Naive thymus-derived CD4-positive, alpha-beta T cell (primary cell): Measurements from ENCODE around the gene GSG1L. TPM values are rescaled to one million over a fixed set of nuclear protein-coding genes. Genes with fewer than 3 reads are reported as not detected.
"Not testable (repeated sequence)": the region's sequence is repeated elsewhere in the genome, so short reads cannot be mapped to it uniquely, and the experiment has no call there.

ENCODE experiments used
- ATAC-seq: fragments of 150-1000 bp; cut with Tn5 transposase; 2 replicates; pipeline ENCODE4 v1.10.0; 2021; ENCODE audit warnings: mild to moderate bottlenecking, moderate library complexity
- CTCF ChIA-PET: fragments of 350-600 bp; sonication (Branson Sonifier 250); formaldehyde crosslinking; loops from one replicate; lab custom pipeline; 2021; ENCODE audit warnings: antibody characterized with exemption; lab: Charles Lee
- POLR2A ChIA-PET: fragments of 350-600 bp; sonication (Branson Sonifier 250); formaldehyde crosslinking; loops from one replicate; lab custom pipeline; 2021; ENCODE audit warnings: antibody characterized with exemption, inconsistent platforms; lab: Charles Lee
- DNase-seq, 9 donors: peaks; one replicate each; pipeline versions ENCODE4 v3.0.0 to v3.0.0-alpha.2; 2020 to 2022; ENCODE audit warnings: mixed read lengths in 1 of 9
- H3K27ac ChIP-seq: one replicate; pipeline ENCODE4 v1.7.0; 2013; ENCODE audit warnings: mild to moderate bottlenecking, low read depth, low read length, moderate library complexity
- H3K27me3 ChIP-seq, 2 donors: one replicate each; pipeline ENCODE4 v1.7.0; 2013; ENCODE audit warnings: low read length in 2 of 2, mild to moderate bottlenecking in 2 of 2, moderate library complexity in 2 of 2; ENCODE audit not compliant: control insufficient read depth in 2 of 2, insufficient read depth in 2 of 2
- H3K36me3 ChIP-seq, 3 experiments: 1 replicate in 2 of 3; 2 replicates in 1 of 3; pipeline ENCODE4 v1.7.0; 2013; ENCODE audit warnings: low read length in 3 of 3, mild to moderate bottlenecking in 3 of 3, moderate library complexity in 1 of 3; ENCODE audit not compliant: insufficient read depth in 3 of 3, control insufficient read depth in 2 of 3
- H3K4me1 ChIP-seq, 2 donors: one replicate each; pipeline ENCODE4 v1.7.0; 2013; ENCODE audit warnings: low read length in 2 of 2, mild to moderate bottlenecking in 2 of 2, moderate library complexity in 1 of 2; ENCODE audit not compliant: control insufficient read depth in 2 of 2, insufficient read depth in 2 of 2
- H3K4me3 ChIP-seq: 2 replicates; pipeline ENCODE4 v1.7.0; 2013; ENCODE audit warnings: mild to moderate bottlenecking, low read length
- H3K9me3 ChIP-seq, 3 experiments: 1 replicate in 2 of 3; 2 replicates in 1 of 3; pipeline ENCODE4 v1.7.0; 2013; ENCODE audit warnings: low read length in 3 of 3; ENCODE audit not compliant: control insufficient read depth in 2 of 3
- H3K27ac Mint-ChIP-seq, 9 donors: one replicate each; pipeline ENCODE4 v1.8.0; 2020 to 2022; ENCODE audit warnings: mixed read lengths in 9 of 9, mild to moderate bottlenecking in 8 of 9, moderate library complexity in 5 of 9, inconsistent platforms in 2 of 9
- H3K27me3 Mint-ChIP-seq, 5 donors: one replicate each; pipeline ENCODE4 v1.8.0; 2021 to 2022; ENCODE audit warnings: mixed read lengths in 5 of 5, mild to moderate bottlenecking in 1 of 5
- H3K36me3 Mint-ChIP-seq, 5 donors: one replicate each; pipeline ENCODE4 v1.8.0; 2020 to 2022; ENCODE audit warnings: mixed read lengths in 5 of 5, mild to moderate bottlenecking in 3 of 5, inconsistent platforms in 1 of 5
- H3K4me1 Mint-ChIP-seq, 7 donors: one replicate each; pipeline ENCODE4 v1.8.0; 2020 to 2022; ENCODE audit warnings: mixed read lengths in 7 of 7, mild to moderate bottlenecking in 3 of 7, inconsistent platforms in 1 of 7
- H3K4me3 Mint-ChIP-seq, 10 donors: one replicate each; pipeline ENCODE4 v1.8.0; 2020 to 2022; ENCODE audit warnings: mild to moderate bottlenecking in 10 of 10, mixed read lengths in 10 of 10, moderate library complexity in 6 of 10, inconsistent platforms in 2 of 10
- H3K9me3 Mint-ChIP-seq, 11 donors: one replicate each; pipeline ENCODE4 v1.8.0; 2020 to 2022; ENCODE audit warnings: mixed read lengths in 11 of 11, mild to moderate bottlenecking in 4 of 11, inconsistent platforms in 1 of 11, moderate library complexity in 1 of 11
- intact Hi-C, 2 donors: fragments of 100-400 bp; cut with micrococcal nuclease; formaldehyde crosslinking; loops; one replicate each; pipeline ENCODE4 v1.15.1; 2023
- polyA plus RNA-seq, 2 donors: library from polyadenylated mRNA; unstranded; fragments of 300-500 nt; fragmentation: Illumina TruSeq; gene quantifications; one replicate each; pipeline ENCODE4 v1.2.3, GENCODE V29; 2021
- total RNA-seq, 6 experiments: library from RNA in 5 of 6; stranded (reverse) in 5 of 6; gene quantifications; 1 replicate in 5 of 6; 2 replicates in 1 of 6; pipeline ENCODE4 v1.2.3 and lab custom pipeline; 2021 to 2026

The GSG1L gene
- total and polyA plus RNA-seq, 7 experiments from 2014 or later = 0.10 TPM; not detected in 6

DNA sequence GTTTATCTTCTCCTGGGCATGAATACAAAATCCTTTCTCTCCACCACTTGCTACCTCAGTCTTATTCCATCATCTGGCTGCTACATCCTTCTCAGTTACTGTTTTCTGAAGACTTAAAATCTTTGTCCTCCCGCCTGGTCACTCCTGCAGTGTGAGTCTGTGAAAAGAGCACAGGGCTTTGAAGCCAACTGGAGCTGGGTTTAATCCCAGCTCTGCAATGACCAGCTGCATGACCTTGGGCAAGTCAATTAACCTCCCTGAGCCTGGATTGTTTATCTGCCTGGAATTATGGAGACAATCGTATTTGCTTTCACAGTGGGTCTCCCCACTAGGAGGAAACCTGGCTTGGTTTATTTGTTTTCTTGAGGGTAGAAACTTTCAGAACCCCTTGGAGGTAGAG, 183.2 kb downstream of the GSG1L start:
- H3K36me3 Mint-ChIP-seq = peaks cover 0 to 15% (median 6%) of the 10 kb centered on the region in 5 donors
- peaks cover 0 to 14% (median 0%) of the 10 kb centered on the region in 3 experiments for H3K9me3 ChIP-seq
- peaks cover 0 to 48% (median 33%) of the 10 kb centered on the region in 5 donors for H3K27me3 Mint-ChIP-seq
- H3K27ac Mint-ChIP-seq = no peak overlapping the region
- H3K4me3 Mint-ChIP-seq = no peak overlapping the region
- H3K4me1 ChIP-seq = no peaks in the 10 kb centered on the region
- H3K4me1 Mint-ChIP-seq = no peaks in the 10 kb centered on the region
- DNase-seq (no peak), ATAC-seq (no peak)
- intact Hi-C loops = no loop called here
- no peak overlapping the region for H3K4me3 ChIP-seq
- no peaks in the 10 kb centered on the region for H3K36me3 ChIP-seq
- POLR2A ChIA-PET = no interaction called here
- H3K27me3 ChIP-seq = no peaks in the 10 kb centered on the region
- H3K9me3 Mint-ChIP-seq = peaks cover 7 to 56% (median 23%) of the 10 kb centered on the region in 11 donors
- no peak overlapping the region for H3K27ac ChIP-seq
- CTCF ChIA-PET = no interaction called here

GRCh38 chr16:27879601-27880247, 183.8 kb downstream of the GSG1L start:
- Histone ChIP-seq H3K27ac (no peak overlapping the region), H3K9me3 (peaks cover 0 to 20% (median 0%) of the 10 kb centered on the region in 3 experiments), H3K4me3 (no peak overlapping the region), H3K36me3 (no peaks in the 10 kb centered on the region), H3K27me3 (no peaks in the 10 kb centered on the region), H3K4me1 (no peaks in the 10 kb centered on the region)
- POLR2A ChIA-PET = no interaction called here
- H3K9me3 Mint-ChIP-seq = peaks cover 8 to 61% (median 27%) of the 10 kb centered on the region in 11 donors
- CTCF ChIA-PET = no interaction called here
- H3K27me3 Mint-ChIP-seq = peaks cover 0 to 44% (median 38%) of the 10 kb centered on the region in 5 donors
- no peak overlapping the region for H3K4me3 Mint-ChIP-seq
- DNase-seq = no peak
- no peak overlapping the region for H3K27ac Mint-ChIP-seq
- no peaks in the 10 kb centered on the region for H3K4me1 Mint-ChIP-seq
- H3K36me3 Mint-ChIP-seq = peaks cover 0 to 15% (median 7%) of the 10 kb centered on the region in 5 donors
- intact Hi-C loops = no loop called here
- ATAC-seq = no peak

DNA sequence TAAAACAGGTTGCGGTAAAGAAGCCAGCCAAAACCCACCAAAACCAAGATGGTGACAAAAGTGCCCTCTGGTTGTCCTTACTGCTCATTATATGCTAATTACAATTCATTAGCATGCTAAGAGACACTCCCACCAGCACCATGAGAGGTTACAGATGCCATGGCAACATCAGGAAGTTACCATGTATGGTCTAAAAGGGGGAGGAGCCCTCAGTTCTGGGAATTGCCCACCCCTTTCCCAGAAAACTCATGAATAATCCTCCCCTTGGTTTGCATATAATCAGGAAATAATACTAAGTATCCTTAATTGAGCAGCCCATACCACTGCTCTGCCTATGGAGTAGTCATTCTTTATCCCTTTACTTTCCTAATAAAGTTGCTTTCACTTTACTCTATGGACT, 190.9 kb downstream of the GSG1L start:
- Mint-ChIP-seq H3K27me3 (peaks cover 0 to 17% (median 9%) of the 10 kb centered on the region in 5 donors), H3K36me3 (peaks cover 0 to 22% (median 2%) of the 10 kb centered on the region in 5 donors), H3K9me3 (peaks cover 0 to 53% (median 24%) of the 10 kb centered on the region in 11 donors)
- peaks cover 0 to 31% (median 0%) of the 10 kb centered on the region in 3 experiments for H3K9me3 ChIP-seq
- intact Hi-C loops, CTCF ChIA-PET, H3K27ac ChIP-seq, H3K4me1 Mint-ChIP-seq, DNase-seq, POLR2A ChIA-PET, H3K4me3 Mint-ChIP-seq, H3K4me1 ChIP-seq, H3K36me3 ChIP-seq, H3K27me3 ChIP-seq, H3K4me3 ChIP-seq, ATAC-seq, H3K27ac Mint-ChIP-seq: not testable (repeated sequence)

DNA sequence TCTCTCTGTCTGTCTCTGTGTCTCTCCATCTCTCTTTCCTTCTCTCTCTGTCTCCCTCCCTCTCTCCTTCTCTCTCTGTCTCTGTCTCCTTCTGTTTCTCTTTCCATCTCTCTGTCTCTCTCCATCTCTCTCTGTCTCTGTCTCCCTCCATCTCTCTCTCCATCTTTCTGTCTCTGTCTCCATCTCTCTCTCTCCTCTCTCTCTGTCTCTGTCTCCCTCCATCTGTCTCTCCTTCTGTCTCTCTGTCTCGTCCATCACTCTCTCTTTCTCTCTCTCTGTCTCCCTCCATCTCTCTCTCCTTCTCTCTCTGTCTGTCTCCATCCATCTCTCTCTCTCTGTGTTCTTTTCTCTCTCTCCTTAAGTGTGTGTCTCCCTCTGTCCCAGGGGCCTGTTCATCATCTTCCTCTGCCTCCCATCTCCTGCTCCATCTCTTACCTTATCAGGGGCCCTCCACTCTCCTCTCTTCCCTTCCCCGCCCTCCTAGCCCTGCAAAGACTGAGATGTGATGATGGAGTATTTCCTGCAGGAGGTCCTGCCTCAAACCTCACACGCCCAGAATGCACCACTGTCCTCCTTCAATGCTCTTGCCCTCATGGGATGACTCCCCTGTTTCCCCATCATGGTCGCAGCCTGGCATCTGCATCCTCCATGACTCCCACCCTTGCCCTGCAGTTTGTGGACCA, 193.3 kb downstream of the GSG1L start:
- Mint-ChIP-seq H3K27me3 (peaks cover 0 to 9% (median 7%) of the 10 kb centered on the region in 5 donors), H3K36me3 (peaks cover 0 to 17% (median 2%) of the 10 kb centered on the region in 5 donors), H3K4me3 (no peak overlapping the region), H3K9me3 (peaks cover 5 to 51% (median 23%) of the 10 kb centered on the region in 11 donors), H3K27ac (no peak overlapping the region), H3K4me1 (peaks cover 0 to 8% (median 5%) of the 10 kb centered on the region in 7 donors)
- no peaks in the 10 kb centered on the region for H3K27me3 ChIP-seq
- DNase-seq (no peak), ATAC-seq (no peak)
- ChIA-PET POLR2A (no interaction called here), CTCF (no interaction called here)
- no peaks in the 10 kb centered on the region for H3K36me3 ChIP-seq
- no peak overlapping the region for H3K27ac ChIP-seq
- no peak overlapping the region for H3K4me3 ChIP-seq
- peaks cover 0 to 29% (median 0%) of the 10 kb centered on the region in 3 experiments for H3K9me3 ChIP-seq
- no peaks in the 10 kb centered on the region for H3K4me1 ChIP-seq
- intact Hi-C loops = no loop called here

DNA sequence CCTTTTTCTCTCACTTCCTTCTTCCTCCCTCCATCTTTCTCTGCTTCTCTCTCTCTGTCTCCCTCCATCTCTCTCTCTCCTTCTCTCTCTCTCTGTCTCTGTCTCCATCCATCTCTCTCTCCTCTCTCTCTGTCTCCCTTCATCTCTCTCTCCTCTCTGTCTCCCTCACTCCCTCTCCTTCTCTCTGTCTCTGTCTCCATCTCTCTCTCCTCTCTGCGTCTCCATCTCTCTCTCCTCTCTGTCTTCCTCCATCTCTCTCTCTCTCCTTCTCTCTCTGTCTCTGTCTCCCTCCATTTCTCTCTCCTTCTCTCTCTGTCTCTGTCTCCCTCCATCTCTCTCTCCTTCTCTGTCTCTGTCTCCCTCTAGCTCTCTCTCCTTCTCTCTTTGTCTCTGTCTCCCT, 194.1 kb downstream of the GSG1L start:
- H3K36me3 Mint-ChIP-seq = peaks cover 0 to 11% (median 2%) of the 10 kb centered on the region in 5 donors
- H3K27me3 ChIP-seq = no peaks in the 10 kb centered on the region
- H3K36me3 ChIP-seq = no peaks in the 10 kb centered on the region
- no peaks in the 10 kb centered on the region for H3K4me1 ChIP-seq
- H3K27ac Mint-ChIP-seq = no peak overlapping the region
- no peak overlapping the region for H3K4me3 Mint-ChIP-seq
- H3K27ac ChIP-seq = no peak overlapping the region
- ATAC-seq (no peak), DNase-seq (no peak)
- peaks cover 5 to 48% (median 17%) of the 10 kb centered on the region in 11 donors for H3K9me3 Mint-ChIP-seq
- intact Hi-C loops = no loop called here
- H3K4me1 Mint-ChIP-seq = peaks cover 0 to 8% (median 5%) of the 10 kb centered on the region in 7 donors
- H3K4me3 ChIP-seq = no peak overlapping the region
- ChIA-PET POLR2A (no interaction called here), CTCF (no interaction called here)
- peaks cover 0 to 9% (median 4%) of the 10 kb centered on the region in 5 donors for H3K27me3 Mint-ChIP-seq
- H3K9me3 ChIP-seq = peaks cover 0 to 25% (median 0%) of the 10 kb centered on the region in 3 experiments

- POLR2A ChIA-PET = no interaction called here
- peaks cover 9 to 48% (median 21%) of the 10 kb centered on the region in 11 donors for H3K9me3 Mint-ChIP-seq
- DNase-seq (no peak), ATAC-seq (no peak)
- Histone ChIP-seq H3K27me3 (no peaks in the 10 kb centered on the region), H3K4me1 (no peaks in the 10 kb centered on the region), H3K36me3 (no peaks in the 10 kb centered on the region), H3K4me3 (no peak overlapping the region), H3K27ac (no peak overlapping the region), H3K9me3 (peaks cover 0 to 26% (median 0%) of the 10 kb centered on the region in 3 experiments)
- H3K36me3 Mint-ChIP-seq = peaks cover 0 to 11% (median 0%) of the 10 kb centered on the region in 5 donors
- peak overlapping the region in 1 of 10 donors; percentile 26 for H3K4me3 Mint-ChIP-seq
- CTCF ChIA-PET = no interaction called here
- H3K27me3 Mint-ChIP-seq = peaks cover 0 to 7% (median 4%) of the 10 kb centered on the region in 5 donors
- intact Hi-C loops = no loop called here
- peaks cover 0 to 8% (median 5%) of the 10 kb centered on the region in 7 donors for H3K4me1 Mint-ChIP-seq
- no peak overlapping the region for H3K27ac Mint-ChIP-seq
Observed at GRCh38 chr16:27868180-27868579, 195.3 kb downstream of the GSG1L start.
